Measurements from ENCODE around the gene CPM.
A peak's percentile ranks its signal among the peaks of the same experiment; 100 is the strongest.
"Not testable (repeated sequence)": the region's sequence is repeated elsewhere in the genome, so short reads cannot be mapped to it uniquely, and the experiment has no call there.

Gene CPM

DNA sequence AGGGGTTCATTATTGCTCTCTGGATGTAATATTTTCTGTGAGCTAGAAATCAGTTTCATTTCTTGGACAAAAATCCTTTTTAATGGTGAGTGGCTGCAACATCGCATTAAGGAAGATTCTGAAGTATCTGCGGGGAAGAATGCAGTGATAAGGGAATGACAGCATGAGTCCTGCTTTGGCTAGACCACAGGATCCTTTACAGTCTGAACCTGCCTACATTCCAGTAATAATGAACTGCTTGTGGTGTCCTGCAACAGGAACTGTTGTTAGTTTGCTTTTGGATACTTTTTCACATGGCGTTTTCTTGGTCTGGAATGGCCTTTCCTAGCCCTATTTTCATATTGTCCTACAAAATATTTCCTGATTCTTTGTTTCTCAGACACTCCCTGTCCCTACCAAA, 109.3 kb downstream of the CPM start:
- ATAC-seq = no peak

GRCh38 chr12:68821357-68822188, 111.4 kb downstream of the CPM start:
- ATAC-seq = no peak

- ATAC-seq = not testable (repeated sequence)
Observed at GRCh38 chr12:68819481-68819880, 113.5 kb downstream of the CPM start.

- ATAC-seq = no peak
Observed at GRCh38 chr12:68815928-68816800, 116.8 kb downstream of the CPM start.

DNA sequence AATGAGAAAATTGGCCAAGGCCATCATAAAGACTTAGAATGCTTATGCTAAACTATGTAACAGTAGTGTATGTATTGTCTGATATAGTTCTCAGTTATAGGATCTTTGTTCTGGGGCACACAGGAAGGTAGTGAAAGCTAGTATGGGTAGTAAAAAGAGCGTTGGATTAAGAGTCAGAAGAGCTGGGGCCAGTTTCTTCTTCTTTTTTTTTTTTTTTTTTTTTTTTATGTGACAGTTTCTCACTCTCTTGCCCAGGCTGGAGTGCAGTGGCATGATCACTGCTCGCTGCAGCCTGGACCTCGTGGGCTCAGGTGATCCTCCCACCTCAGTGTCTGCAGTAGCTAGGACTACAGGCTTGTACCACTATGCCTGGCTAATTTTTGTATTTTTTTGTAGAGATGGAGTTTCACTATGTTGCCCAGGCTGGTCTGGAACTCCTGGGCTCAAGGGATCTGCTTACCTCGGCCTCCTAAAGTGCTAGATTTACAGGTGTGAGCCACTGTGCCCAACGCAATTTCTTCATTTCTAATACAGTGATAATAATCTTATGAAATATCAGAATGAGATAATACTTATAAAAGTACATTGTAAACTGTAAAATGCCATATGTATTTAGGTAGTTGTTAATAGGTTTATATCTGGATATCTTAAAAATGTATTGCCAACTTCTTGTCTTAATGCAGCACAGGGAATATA, 117.6 kb downstream of the CPM start:
- no peak for ATAC-seq

- ATAC-seq = no peak
Observed at GRCh38 chr12:68814490-68815231, 118.3 kb downstream of the CPM start.

GRCh38 chr12:68813242-68813593, 119.8 kb downstream of the CPM start:
- no peak for ATAC-seq

DNA sequence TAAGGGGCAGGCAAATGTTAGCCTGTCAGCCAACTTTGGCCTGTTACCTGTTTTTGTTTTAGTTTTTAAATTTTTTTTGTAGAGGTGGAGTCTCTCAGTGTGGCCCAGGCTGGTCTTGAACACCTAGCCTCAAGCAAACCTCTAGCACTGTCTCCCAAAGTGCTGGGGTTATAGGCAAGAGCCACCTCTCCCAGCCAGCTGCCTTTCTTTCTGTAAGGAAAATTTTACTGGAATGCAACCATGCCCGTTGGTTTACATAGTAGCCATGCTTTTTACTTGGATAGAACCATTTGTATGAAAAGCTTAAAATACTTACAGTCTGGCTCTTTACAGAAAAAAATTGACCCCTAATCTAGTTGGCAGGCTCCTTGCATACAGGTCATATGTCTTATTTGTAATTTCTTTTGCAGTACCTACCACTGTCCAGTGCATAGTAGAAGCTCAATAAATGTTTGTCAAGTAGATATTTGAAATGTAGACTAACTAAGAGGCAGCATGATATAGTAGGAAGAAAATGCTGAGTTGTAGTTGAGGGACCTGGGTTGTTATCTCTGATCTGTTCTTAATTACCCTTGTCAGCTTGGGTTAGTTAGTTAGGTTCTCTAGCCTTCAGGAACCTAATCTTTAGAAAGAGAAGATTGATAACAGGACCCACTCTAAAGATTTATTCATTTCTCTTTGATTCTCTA, 120.3 kb downstream of the CPM start:
- no peak for ATAC-seq

DNA sequence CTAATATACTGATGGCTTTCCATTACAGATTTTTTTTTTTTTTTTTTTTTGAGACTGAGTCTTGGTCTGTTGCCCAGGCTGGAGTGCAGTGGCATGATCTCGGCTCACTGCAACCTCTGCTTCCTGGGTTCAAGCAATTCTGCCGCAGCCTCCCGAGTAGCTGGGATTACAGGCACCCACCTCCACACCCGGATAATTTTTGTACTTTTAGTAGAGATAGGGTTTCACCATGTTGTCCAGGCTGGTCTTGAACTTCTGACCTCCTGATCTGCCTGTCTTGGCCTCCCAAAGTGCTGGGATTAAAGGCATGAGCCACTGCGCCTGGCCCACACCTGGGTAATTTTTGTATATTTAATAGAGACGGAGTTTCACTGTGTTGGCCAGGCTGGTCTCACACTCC, 121.4 kb downstream of the CPM start:
- not testable (repeated sequence) for ATAC-seq

DNA sequence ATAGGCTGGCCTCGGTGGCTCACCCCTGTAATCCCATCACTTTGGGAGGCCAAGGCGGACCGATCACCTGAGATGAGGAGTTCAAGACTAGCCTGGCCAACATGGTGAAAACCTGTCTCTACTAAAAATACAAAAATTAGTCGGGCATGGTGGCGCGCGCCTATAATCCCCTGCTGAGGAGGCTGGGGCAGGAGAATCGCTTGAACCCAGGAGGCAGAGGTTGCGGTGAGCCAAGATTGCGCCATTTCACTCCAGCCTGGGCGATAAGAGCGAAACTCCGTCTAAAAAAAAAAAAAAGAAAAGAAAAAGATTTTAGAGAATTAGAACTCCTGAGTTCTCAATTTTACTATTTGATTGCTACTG, 123.0 kb downstream of the CPM start:
- ATAC-seq = not testable (repeated sequence)

- ATAC-seq = peak in 1 of 2 donors; percentile 0
Observed at GRCh38 chr12:68809190-68810026, 123.6 kb downstream of the CPM start.

DNA sequence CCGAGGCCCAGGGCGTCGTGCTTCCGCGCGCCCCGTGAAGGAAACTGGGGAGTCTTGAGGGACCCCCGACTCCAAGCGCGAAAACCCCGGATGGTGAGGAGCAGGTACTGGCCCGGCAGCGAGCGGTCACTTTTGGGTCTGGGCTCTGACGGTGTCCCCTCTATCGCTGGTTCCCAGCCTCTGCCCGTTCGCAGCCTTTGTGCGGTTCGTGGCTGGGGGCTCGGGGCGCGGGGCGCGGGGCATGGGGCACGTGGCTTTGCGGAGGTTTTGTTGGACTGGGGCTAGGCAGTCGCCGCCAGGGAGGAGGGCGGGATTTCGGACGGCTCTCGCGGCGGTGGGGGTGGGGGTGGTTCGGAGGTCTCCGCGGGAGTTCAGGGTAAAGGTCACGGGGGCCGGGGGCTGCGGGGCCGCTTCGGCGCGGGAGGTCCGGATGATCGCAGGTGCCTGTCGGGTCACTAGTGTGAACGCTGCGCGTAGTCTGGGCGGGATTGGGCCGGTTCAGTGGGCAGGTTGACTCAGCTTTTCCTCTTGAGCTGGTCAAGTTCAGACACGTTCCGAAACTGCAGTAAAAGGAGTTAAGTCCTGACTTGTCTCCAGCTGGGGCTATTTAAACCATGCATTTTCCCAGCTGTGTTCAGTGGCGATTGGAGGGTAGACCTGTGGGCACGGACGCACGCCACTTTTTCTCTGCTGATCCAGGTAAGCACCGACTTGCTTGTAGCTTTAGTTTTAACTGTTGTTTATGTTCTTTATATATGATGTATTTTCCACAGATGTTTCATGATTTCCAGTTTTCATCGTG, 124.4 kb downstream of the CPM start:
- peak; percentile 22 to 41 for ATAC-seq

DNA sequence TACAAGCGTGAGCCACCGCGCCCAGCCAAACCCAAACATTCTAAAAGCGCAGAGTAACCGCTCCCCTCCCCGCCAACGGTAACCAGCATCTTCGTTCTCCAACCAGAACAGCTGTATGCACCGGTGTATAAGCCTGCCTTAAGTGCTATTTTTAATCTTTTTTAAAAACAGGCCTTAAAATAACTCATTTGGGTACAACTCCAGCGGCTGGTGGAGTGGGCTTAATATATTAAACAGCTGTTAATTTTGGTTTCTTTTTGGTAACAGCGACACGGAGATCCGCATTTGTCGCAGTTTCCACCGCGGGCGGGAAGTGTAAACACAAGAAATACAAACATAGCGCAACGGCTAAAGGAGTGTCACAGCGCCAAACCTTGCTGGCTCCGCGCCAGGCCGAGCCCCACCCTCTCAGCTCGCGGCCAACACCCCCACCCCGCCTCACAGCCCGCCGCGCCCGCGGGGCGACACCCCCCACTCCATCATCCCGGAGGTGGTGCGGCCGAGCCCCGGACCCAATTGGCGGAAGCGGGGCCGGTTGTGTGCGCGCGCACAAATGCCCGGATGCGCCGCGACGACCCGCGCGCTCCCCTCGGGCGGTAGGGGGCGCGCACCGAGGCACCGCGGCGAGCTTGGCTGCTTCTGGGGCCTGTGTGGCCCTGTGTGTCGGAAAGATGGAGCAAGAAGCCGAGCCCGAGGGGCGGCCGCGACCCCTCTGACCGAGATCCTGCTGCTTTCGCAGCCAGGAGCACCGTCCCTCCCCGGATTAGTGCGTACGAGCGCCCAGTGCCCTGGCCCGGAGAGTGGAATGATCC, 125.2 kb downstream of the CPM start, which contains the start of gene MDM2:
MDM2 (plus strand) TSS at position 602 of the 812 bp plus-strand sequence. CDS start 301 bp downstream, outside the sequence.
- peak; percentile 84 to 85 for ATAC-seq

DNA sequence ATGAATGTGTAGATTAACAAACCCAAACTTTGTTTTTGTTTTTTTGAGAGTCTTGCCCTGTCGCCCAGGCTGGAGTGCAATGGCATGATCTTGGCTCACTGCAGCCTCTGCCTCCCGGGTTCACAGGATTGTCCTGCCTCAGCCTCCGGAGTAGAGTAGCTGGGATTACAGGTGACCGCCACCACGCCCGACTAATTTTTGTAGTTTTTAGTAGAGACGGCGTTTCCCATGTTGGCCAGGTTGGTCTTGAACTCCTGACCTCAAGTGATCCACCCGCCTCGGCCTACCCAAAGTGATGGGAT, 125.7 kb downstream of the CPM start:
- not testable (repeated sequence) for ATAC-seq

GRCh38 chr12:68806488-68807237, 126.3 kb downstream of the CPM start:
- no peak for ATAC-seq

DNA sequence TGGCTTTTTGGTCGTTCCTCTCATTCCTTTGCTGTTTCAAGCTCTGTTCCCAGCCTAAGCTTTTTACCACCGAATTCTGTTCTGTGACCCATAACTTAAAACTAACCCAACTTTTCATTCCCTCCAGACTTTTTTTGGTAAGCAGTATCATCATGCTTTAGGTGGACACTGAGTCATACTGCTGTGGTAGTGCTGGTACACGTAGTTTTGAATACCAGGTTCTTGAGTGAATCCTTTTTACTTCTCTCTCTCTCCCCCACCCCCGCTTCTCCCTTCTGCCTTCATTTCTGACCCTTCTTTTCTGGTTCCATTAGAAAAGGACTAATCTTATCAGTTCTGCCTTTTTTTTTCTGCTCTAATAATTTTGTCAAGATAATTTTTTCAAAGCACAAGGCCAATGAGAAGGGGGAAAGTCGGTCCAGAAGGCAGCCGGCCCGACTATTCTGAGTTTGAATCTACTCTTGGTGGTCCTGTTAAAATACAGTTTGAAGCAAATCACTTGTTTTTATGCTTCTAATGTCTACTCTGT, 127.3 kb downstream of the CPM start:
- ATAC-seq = no peak

DNA sequence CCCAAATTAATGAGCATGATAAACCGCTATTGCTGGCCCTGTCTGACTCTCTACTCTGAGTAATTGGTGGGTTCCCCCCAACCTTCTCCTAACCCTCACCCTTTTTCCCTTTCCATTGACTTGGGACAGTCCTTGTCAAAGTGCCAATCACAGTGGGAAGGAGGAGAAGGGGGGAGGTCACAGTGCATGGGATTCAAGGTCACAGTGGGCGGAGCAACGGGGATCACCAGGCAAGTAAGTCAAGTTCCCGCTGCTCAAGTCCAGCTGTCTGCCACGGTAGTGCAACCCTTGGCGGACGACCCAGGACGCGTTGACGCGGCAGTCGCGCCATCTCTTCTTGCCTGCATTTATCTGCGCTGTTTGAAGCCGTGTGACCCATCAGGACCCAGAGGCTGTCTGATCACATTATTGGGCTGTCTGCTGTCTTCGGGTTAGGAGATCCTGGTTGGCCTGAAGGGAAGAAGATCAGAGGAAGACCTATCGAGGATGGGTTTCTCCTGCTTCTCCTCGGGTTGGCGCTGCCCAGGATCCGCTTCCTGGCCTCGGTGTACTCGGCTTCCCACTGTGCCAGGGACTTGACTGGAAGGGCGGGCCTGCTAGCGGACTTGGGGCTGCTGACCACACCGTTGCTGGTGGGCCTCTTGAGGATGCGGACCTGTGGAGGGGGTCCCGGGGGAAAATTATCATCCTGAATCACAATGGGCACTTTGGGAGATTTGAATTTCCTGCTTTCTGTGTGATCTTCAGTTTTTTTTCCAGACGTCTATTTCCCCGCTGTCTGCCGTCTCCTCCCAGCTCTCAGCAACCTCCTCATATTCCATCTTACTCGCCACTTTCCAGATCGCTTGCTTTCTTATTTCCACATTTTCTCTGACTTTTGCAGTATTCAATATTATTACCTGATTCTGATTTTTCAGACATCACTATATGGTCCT, 128.0 kb downstream of the CPM start:
- no peak for ATAC-seq

Measured in activated CD4-positive, CD25-positive, alpha-beta regulatory T cell treated with anti-CD3 and anti-CD28 coated beads, Interleukin-2, amount 50 U/mL, for 24 hours (primary cell).